GM19467 (cell line): Measurements from ENCODE around the gene MTIF3.
"Not testable (repeated sequence)": the region's sequence is repeated elsewhere in the genome, so short reads cannot be mapped to it uniquely, and the experiment has no call there.

Experiments
- ATAC-seq: cut with Tn5 transposase; IDR thresholded peaks from one replicate; pipeline ENCODE4 v1.9.1; 2021; ENCODE audit warnings: mild to moderate bottlenecking, moderate library complexity; ENCODE audit not compliant: unreplicated experiment

MTIF3 gene

DNA sequence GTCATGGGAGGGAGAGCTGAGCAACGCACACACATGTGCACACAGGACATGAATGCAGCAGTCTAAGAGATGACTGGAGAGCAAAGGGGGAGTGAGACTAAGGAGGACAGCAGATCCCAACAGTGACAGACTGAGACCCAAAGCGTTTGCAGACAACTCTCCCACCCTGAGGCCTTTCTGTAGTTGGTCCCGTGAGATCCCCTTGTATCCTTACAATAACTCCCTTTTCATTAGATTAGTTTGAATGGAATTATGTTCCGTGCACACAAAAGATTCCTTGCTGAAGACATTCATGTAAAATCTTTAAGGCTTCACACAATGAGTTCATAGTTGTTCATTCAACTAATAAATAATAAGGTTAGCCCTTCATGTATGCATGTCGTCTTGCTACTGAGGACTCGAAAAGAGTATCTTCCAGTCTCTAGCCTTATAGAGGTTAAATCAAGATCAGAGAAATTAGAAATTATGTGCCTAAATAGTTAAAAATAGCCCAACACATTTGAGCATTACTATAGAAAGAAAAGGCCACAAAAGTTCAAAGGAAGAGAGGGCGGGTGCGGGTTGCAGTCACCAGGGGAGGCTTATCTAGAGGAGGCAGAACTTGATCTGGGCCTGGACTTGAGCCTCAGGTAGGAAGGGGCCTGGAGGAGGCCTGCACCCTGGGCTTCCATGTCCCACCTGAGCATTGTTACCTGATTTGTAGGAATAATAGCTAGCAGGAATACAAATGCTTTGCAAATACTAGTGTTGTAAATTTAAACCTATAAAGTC lies 29.1 kb downstream of the MTIF3 start:
- no peak for ATAC-seq

DNA sequence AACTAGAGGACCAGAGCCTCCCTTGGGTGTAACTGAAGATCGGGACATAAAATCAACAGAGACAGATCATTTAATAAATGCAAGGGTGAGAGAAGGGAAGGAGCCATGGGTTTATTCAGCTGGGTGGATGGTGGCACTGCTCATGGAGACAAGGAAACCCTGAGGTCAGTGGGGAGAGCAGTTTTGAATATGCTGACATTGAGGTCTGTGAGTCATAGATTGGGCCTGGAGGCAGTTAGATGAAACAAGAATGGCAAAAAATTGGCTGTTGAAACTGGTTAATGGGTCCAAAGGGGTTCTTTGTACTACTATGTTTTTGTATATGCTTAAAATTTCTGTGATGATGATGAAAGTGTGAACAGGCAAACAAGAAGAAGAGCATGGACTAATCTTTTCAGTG lies 31.0 kb downstream of the MTIF3 start:
- ATAC-seq, result no peak

DNA sequence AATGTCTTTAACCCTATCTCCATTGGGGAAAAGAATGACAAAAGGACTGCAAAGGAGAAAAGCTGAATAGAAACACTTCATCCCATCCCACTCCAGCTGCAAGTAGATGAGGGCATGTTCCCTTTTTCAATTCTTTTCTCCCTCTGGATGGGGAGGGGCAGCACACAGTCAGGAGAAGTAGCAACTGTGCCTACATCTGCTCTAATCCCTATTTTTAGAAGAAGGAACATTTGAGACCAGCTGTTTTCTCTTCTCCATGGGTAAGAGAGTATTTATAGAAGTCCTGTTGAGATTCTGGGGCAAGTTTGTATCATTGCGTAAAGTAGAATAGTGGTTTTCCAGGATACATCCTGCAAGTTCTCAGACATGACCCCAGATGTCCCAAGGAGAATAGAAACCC lies 35.2 kb downstream of the MTIF3 start:
- ATAC-seq, result no peak

DNA sequence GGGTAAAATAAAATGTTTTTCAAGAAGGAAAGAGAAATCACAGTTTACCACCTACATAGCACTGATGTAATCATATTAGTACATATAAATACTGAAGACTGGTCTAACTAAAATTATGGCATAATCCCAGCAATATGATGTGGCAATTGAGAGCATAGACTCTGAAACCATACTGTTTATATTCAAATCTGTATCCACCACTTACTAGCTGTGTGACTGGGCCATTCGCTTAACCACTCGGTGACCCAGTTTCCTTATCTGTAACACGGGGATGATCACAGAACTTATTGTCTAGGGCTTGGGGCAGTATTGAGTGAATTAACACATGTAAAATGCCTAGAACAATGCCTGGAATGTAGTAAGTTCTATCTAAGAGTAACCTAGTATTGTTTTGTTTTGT lies 39.0 kb downstream of the MTIF3 start:
- ATAC-seq, result no peak

DNA sequence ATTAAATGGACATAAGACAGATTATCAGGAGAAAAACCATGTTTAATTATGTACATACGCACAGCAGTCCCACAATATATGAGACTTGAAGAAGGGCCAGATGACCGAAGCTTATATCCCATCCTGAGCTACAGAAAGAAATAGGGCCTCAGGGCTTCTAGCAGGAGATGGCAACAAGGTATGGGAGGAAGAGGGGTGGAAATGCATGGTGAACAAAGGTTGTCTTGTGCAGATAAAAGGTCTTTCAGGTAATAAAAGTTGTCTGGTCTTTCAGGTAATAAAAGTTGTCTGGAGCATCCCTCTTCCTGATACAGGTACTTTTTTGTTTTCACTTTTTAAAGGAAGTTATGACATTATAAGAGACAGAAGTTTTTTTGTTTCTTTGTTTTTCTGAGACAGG lies 41.4 kb downstream of the MTIF3 start:
- no peak for ATAC-seq

DNA sequence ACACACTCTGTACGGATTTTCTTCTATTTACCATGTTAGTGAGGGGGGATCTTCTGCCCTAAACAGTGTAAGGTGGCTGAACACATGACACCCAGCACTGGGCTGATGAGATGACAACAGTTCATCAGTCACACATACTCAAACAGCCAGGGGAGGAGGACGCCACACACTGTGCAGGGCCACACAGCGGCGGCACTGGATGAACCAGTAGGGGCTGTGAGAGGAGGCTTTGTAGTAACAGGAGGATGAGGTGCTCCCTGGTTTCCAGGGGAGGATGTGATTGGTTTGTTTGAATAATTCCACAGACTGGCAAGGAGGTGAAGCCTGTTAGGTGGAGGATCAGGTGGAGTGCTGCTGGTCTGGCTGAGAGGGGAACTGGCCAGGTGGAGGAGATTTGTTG lies 42.3 kb downstream of the MTIF3 start:
- ATAC-seq, result no peak

DNA sequence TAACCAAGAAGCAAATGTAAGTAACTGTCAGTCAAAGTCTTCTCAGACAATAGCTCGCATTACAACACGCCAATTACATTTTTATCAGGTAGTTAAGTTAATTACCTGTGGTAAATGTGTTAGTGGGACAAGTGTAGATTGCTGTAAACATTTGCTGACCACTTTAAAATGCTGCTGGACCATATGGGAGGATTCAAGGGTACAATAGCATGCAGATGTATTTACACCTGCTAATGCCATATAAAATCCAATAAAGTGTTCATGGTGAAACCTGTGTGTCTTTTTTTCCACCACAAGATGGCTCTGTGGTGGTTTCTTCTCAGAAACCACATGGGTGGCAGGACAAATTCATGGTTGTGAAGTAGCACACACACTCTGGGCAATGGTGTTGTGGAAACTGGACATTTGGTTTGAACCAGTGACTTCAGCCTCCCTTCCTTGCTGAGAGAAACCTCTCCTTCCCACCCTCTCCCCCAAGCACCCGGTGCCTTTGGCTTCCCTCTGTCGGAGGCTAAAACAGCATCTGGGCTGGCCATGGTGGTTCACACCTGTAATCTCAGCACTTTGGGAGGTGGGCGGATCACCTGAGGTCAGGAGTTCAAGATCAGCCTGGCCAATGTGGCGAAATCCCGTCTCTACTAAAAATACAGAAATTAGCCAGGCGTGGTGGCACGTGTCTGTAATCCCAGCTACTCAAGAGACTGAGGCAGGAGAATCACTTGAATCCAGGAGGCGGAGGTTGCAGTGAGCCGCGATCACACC lies 44.0 kb downstream of the MTIF3 start:
- ATAC-seq, result no peak

DNA sequence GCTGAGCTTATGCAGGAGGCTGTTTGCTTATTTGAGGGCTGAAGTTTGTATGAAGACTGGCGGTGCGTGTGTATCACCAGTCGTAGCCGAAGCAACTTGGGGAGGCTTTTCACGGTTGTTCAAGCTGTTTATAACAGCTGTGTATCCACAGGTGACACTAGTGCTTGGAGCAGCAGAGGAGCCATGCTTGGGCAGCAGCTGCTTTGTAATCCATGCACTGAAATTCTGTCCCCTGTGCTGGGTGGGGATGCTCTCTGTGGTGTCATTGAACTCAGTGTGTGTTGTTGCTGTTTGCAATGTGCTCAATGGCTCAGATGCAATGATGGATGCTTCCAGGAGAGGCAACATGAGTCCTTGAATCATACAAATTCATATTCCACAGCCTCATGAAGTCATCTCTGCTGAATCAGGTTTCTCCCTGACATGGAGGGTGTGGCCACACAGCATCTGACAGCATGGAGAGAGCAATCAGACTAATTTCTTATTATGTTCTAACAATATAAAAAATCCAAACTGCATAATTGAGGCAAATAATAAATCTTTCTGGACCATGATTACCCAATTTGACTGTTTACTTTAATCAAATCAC lies 44.7 kb downstream of the MTIF3 start:
- ATAC-seq, result no peak

DNA sequence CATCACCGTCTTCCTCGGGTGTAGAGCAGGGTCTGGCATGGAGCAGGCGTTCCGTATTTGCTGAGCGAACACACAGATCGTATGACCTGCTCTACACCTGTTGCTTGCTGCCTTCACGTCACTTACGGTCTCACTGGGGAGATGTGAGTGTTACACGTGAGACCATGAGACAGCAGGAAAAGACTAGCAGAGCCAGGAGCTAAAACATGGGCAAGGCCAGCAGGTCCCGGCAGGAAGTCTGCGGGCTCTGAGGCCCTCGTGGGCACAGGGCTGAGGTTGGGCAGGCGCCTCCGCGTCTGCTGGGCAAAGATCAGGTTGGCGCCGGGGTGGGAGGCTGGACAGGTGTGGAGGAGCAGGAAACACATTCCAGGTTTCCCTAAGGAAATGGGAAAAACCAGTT lies 45.7 kb downstream of the MTIF3 start:
- no peak for ATAC-seq

DNA sequence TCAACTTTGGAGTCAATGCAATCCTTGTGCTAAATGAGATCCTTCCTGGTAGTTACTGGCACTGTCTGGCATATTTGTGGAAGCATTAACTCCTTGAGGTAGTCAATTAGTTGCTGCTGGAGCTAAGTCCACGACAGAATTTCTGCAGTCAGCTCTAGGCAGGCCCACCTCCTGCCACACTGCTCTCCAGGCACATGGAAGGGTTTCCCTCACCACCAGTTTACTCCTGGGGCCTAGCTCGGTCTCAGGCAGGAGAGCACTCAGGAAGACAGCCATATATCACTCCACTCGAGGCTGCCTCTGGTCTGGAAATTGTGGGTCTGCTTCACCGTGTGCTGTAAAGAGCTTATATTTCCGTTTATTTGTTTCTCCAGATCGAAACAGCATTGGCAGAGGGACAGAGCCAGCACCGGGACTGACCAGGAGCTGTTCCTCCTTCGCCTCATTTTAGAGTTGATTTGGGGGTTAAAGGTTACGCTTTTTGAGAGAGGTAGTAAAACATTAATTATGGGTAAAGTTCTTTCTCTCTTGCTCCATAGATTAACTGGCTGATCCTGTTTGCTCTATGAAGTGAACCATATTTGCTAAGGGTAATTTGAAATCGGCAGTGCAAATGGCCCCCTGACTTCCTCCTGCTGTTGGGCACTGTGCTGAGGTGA lies 46.5 kb downstream of the MTIF3 start:
- ATAC-seq, result no peak

DNA sequence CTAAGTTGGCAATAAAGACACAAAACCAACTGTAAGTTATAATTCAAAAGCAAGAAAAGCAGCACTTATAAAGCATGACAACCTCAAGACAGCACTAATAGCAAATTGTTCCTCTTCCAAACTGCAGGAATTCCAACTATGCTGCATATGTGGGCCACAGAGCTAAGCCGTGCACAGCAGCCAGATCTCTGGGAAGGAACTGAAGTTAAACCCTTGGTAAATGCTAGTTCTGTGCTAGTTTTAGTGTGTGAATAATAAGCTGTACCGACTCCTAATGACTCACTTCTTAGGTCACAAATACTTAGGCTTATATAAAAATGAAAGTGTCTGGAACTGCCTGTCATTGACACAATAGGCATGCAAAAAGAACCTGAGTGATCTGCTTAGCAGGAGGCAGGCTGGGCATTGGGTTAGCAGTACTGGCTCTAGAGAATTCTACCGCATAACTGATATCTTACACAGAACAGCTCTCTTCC lies 47.1 kb downstream of the MTIF3 start:
- no peak for ATAC-seq

DNA sequence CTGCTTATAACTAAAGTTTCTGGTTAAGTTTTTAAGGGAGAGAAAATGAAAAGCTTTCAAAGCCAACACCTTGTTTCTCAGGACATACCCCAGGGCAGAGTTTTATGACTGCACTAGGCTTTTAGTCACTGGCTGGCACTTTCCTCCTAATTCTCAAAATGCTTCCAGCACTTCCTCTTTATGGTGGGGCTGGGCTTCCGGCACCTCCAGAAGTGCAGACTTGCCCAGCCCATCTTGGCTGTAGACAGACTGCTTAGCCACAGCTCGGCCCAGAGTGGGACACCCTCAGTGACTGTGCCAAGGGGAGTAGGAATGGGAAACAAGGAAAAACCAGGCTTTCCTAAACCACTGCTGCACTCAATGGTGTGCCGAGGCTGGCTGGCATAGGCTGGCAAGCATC lies 49.2 kb downstream of the MTIF3 start:
- ATAC-seq, result no peak

DNA sequence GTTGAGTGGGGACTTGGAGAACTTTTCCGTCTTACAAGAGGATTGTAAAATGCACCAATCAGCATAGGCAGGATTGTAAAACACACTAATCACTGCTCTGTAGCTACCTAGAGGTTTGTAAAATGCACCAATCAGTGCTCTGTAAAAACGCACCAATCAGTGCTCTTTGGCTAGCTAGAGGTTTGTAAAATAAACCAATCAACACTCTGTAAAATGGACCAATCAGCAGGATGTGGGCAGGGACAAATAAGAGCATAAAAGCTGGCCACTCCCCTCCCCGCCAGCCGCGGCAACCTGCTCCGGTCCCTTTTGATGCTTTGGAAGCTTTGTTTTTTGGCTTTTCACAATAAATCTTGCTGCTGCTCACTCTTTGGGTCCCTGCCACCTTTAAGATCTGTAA lies 50.0 kb downstream of the MTIF3 start:
- ATAC-seq, result not testable (repeated sequence)

DNA sequence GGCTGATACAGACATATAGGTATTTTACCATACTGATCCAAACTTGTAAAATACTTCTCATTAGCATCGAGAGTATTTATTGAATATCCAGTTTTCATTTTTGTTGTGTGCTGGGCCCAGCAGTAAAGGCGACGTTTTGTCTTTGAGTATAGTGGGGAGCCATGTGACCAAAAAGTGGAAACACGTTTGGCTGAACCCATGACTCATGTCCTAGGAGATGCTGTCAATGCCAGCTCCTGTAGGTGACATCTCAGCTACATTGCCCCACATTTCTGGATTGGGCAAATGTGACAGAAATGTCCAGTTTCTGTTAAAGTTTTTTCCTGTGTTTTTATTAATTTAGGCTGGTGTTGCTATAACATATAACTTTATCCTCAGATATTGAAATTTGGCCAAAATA lies 52.0 kb downstream of the MTIF3 start:
- no peak for ATAC-seq

DNA sequence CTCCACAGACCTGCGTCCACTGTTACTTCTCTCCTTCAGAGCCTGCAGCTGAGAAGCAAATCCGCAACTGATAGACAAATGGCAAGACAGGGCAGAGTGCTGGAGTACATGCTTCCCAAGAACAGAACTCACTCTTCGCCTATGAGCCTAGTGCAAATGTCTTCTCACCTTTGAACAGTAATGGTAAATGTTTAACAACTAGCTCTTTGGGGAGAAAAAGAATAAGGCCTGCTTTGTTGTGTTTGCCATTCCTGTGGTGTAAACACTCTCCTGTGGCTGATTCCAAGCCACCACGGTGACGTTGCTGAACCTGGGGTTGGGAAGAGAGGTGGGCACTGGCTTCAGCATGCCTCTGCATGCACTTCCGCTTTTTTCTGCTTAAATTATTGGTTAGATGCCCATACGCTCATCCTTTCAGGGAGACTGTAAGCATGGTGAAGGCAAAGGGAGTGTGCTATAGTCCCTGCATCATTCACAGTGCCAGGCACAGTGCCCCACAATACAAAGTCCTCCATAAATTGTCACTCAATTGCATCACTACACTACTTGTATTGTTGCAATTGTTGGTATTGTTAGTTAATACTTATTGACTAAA lies 54.0 kb downstream of the MTIF3 start:
- no peak for ATAC-seq

DNA sequence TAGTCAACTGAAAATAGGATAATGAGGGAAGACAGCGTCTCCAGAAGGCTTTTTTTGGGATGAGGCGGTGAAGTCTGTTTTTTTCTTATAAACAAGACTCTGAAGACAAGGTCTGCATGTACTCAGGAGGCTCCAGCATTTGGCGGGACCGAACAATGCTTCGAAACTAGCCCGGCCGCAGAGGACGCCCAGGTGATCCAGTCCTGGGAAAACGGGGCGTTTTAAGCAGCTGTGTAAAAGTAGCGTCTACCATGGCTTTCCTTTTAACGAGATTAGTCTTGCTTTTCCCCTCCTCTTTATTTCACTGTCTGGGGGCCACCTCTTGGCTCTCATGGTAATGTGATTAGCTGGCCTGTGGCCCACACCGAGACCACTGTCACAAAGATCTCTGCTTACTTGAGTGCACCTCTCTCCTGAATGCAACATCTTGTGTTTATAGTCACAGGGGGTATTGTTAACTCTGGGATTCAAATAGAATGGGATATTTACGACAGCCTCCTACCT lies 55.3 kb downstream of the MTIF3 start:
- no peak for ATAC-seq

DNA sequence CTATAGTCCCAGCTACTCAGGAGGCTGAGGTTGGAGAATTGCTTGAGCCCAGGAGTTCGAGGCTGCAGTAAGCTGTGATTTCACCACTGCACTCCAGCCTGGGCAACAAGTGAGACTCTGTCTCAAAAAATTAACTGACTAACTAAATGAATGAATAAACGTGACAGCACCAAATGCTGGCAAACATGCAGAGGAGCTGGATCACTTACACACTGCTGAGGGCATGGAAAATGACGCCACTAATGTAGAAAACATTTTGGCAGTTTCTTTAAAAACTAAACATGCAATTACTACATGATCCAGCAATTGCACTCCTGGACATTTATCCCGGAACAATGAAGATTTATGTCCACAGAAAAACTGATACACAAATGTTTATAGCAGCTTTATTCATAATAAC lies 57.3 kb downstream of the MTIF3 start:
- no peak for ATAC-seq

DNA sequence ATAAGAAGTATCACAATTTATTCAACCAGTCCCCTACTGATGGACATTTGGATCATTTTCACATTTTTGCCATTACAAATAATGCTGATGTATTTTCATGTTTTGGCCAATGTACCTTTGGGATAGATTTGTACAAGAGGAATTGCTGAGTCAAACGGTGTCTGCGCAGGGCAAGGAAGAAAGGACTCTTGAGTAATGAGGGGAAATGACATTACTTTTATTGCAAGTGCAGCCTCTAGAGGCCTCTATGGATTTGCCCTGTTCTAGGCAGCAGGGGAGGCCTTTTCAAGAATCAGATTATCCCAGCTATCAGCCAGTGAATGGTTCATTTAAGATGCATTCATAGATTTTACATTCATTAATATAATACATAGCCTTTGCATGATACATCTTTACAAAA lies 58.9 kb downstream of the MTIF3 start:
- ATAC-seq, result no peak

DNA sequence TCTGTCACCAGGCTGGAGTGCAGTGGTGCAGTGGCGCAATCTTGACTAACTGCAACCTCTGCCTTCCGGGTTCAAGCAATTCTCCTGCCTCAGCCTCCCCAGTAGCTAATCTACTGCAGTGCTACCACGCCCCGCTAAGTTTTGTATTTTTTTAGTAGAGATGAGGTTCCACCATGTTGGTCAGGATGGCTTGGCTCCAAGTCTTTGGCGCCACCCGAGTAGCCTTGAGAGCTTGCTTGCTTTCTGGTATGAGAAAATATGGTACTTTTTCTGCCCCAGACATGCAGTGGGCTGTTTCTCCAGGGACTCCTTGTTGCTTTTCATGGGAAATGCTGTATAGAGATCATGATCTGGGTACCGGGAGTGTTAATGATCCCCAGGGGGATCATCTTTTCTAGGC lies 60.5 kb downstream of the MTIF3 start:
- ATAC-seq, result no peak

DNA sequence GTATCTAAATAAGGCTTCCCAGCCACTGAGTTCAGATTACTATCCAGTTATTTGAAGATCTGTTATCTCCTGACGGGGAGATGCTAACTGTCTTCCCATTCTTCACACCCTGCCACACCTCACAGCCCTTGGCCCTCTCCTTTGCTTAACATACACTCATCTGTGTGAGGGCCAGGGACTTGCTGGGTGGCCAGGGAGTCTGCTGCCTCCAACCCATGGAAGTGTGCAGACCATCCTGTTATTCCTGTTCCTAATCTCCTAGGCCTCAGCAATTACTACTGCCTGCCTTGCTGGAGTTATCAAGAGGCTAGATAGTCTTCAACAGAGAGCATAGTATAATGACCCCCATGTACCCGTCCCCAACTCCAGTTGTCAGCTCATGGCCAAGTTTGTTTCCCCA lies 62.1 kb downstream of the MTIF3 start:
- ATAC-seq, result no peak
